ENCODE measurements around the gene EMC9.

Gene EMC9

GRCh38 chr14:24103451-24103850 lies 37.9 kb downstream of the EMC9 start:
- no peak for DNase-seq

DNA sequence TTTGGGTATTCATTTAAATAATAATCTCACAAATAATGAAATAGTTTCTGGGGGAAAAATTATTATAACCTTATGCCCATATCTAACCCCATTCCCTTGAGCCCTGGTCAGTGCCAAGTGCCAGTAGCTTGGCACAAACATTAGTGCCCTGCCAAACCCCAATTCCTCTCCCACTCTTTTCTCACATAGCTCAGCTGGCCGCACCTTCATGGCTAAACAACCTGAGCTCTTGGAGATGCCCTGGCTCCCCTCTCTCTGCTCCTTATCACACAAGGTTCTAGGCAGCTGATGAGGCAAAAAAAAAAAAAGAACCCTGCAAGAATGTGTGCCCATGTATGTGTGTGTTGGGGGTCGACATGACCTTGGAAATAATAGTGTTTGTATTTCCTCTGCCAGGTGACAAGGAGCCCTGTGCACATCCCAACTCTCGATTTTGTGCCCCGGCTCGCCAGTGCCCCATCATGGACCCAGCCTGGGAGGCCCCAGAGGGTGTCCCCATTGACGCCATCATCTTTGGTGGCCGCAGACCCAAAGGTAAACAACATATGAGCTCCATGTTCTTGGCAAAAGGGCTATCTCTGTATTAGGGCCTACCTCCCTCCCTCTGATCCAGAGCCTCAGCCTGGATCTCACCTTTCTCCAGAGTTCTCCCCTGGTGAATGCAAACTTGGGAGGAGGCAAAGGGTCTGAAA lies 38.9 kb downstream of the EMC9 start:
- no peak for DNase-seq

DNA sequence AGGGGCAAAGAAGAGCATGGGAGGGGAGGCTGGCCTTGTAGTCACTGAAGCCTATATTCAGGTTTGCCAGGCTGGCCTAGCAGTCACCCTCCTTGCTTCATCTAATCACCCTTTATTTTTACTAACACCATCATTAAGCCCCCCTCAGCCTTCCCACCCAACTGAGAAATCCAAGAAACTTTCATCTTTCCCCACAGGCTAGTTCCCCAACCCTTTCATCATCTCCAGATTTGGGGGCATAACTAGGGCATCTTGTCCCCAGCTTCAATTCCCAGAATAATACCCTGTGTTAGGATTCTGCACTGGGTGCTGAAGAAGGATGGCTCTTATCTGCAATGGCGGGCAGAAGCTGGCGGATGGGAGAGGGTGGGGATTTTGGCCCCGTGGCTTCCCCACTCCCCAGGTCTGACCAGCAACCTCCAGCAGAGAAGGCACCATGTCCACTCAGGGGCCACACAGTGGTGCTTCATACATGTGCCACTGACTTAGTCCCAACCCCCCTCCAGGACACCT lies 40.4 kb downstream of the EMC9 start:
- no peak for DNase-seq

DNA sequence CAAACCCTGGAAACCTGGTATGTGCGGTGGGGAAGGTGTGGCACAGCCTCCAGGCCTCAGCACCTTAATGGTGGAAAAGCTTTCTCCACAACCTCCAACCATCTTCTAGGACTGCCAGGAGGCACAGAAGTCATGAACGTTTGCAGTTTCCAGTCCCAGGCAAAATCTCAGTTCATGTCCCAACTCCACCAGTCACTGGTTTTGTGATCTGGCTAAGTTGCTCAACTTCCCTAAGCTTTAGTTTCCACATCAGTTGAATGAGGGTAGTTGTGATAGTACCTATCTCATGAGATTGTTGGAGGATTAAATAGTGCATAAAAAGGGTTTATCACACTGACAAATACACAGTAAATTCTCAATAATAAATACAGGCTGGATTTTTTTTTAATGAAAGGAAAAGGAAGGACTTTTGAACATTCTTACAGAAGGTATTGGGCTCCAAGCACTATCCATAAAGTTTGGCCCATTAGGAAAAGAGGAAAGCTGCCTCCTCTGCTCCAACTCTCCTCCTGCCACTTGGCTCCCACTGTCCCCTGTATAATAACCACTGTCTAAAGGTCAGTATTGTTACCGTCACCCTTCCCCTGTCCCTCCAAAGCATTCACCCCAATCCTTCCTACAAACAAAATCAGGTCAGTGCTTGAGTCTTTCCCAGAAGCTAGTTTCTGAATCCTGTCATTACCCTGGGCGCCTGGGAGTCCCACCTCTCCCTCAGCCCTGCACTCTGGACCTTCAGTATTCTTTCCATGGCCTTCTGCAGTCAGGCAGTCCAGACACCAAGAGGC lies 41.0 kb downstream of the EMC9 start:
- DNase-seq: no peak

GRCh38 chr14:24098927-24099813 lies 42.2 kb downstream of the EMC9 start:
- DNase-seq: peak; percentile 57 to 83 (median 65)

GRCh38 chr14:24098229-24098926 lies 43.0 kb downstream of the EMC9 start:
- no peak for DNase-seq

DNA sequence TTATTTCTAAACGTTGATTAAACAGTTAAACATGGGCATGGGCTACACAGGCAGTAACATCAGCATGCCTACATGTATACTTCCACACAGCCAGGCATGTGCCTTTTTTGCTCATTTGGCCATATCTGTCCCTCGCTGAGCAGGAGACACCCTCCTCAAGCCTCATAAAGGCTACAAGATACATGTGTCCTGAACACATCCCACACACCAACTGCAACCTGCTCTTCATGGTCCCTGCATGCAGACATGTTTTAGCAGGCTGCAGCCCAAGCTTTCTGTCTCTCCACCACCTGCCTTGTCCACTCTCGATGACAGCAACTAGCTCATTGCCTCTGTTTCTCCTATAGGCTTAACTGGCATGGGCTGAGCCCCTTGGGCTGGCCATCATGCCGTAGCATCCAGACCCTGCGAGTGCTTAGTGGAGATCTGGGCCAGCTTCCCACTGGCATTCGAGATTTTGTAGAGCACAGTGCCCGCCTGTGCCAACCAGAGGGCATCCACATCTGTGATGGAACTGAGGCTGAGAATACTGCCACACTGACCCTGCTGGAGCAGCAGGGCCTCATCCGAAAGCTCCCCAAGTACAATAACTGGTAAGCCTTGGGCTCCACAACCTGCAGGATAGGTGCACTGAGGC lies 44.7 kb downstream of the EMC9 start:
- DNase-seq: no peak

DNA sequence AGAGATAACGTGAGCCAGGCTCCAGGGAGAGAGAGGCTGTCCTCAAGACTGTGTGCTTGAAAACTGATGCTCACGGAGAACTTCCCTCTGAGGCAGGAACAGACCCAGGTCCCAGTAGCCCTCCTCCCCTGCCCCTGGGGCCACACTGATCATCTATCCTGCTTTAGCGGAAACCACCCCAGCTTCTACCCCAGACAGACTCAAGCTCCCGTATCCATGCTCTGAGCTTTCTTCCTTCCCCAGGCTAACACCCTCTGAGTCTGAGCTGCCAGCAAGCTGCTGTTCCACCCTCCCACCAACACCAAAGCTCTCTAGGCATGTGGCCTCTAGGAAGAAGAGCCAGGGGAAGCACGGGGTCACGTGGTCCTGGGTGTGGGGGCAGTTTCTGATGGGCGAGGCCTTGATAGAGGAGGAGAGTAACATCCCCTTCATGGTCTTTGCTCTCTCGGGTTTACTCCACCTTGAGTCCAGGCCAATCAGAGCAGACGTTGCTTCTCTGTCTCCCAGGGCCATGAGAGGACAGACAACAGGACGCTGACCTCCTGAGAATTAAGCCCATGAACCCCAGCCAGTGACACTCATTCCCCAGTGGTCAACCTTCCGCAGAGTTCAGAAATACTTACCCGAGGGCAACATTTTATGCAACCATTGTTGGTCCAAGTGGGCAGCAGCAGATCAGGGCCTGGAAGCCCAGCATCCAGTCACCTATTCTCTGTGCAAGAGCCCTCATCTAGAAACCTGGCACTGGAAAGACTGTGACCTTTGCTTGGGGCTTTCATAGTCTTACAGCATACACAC lies 45.9 kb downstream of the EMC9 start:
- peak in 2 of 3 experiments; percentile 42 to 53 for DNase-seq

DNA sequence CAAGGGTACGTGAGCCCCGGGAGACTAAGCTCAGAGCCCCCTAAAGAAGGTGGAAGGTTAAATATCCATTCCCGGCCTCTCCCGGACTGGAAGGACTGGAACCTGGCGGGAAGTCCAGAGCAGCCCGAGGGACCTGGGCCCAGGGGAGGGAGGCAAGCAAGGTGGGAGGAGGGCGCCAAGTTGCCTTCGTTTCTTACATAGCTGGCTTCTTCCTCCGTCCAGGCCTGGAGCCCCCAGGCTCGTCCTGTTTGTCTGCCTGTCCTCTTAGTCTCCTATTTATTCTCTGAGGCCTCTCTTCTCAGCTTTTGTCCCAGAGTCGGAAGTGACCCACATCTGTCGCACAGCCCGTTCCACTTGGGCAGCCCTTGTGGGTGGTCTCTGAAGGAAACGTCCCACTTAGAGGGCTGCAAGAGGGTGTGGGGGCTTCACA lies 46.5 kb downstream of the EMC9 start:
- no peak for DNase-seq

- peak; percentile 87 to 97 (median 94) for DNase-seq
Observed at GRCh38 chr14:24093901-24094840, 47.2 kb downstream of the EMC9 start, which contains the start of gene PCK2. Gene PCK2, plus strand, starts transcription at chr14:24094311. Its CDS starts 95 bp downstream, at chr14:24094406.

- DNase-seq: no peak
Observed at GRCh38 chr14:24093207-24093900, 48.0 kb downstream of the EMC9 start.

DNA sequence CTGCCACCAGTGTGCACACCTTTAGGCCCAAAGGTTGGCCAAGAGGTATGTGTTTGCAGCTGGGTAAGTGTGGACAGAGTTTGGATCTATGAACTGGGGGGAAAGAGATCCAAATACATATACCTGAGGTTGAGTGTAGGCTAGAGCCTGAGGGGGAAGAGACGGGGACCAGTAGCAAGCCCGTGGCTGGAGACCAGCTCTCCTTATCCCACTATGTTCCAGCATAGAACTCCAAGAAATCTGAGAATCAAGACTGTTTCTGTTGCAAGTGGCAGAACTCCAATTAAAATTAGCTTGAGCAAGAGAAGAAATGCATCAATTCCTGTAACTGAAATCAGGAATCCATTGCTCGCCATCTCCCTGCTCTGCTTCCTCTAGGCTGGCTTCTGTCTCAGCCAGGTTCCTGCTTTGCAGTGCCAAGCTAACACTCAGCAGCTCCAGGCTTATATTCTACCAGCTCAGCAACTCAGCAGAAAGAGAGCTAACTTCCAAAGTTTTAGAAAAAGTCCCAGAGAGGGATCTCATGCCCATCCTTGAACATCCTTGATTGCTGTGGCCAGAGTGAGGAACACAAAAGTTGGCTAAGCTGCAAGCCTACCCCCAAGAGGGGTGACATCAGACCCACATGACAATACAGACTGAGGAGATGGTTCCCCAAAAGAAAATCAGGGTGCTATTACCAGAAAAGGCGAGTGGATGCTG lies 48.7 kb downstream of the EMC9 start:
- DNase-seq: no peak

GRCh38 chr14:24092110-24092504 lies 49.3 kb downstream of the EMC9 start:
- DNase-seq: no peak

GRCh38 chr14:24089890-24090289 lies 51.5 kb downstream of the EMC9 start:
- DNase-seq: peak in 1 of 3 experiments; percentile 38

Measured in NCI-H1417 (cell line).